Activated CD4-positive, alpha-beta T cell treated with anti-CD3 and anti-CD28 coated beads, Interleukin-2, amount 10 ng/mL, durations not matched to agents 7 days and 5 days (primary cell): ENCODE results near the gene SLC25A21. TPM values are rescaled to one million over a fixed set of nuclear protein-coding genes. Genes with fewer than 3 reads are reported as not detected.

Experiments
- CTCF ChIA-PET: fragments of 350-600 bp; sonication (Branson Sonifier 250); formaldehyde crosslinking; loops from one replicate; lab custom pipeline; 2021; ENCODE audit warnings: antibody characterized with exemption; lab: Charles Lee
- POLR2A ChIA-PET: fragments of 350-600 bp; sonication (Branson Sonifier 250); formaldehyde crosslinking; loops from one replicate; lab custom pipeline; 2021; ENCODE audit warnings: antibody characterized with exemption; lab: Charles Lee
- DNase-seq: peaks from one replicate; pipeline ENCODE4 v3.0.0-alpha.2; 2020
- H3K27ac Mint-ChIP-seq: one replicate; pipeline ENCODE4 v1.8.0; 2021; ENCODE audit warnings: mild to moderate bottlenecking, moderate library complexity, mixed read lengths
- H3K27me3 Mint-ChIP-seq: one replicate; pipeline ENCODE4 v1.8.0; 2021; ENCODE audit warnings: mixed read lengths
- H3K36me3 Mint-ChIP-seq: one replicate; pipeline ENCODE4 v1.8.0; 2021; ENCODE audit warnings: low read depth, mixed read lengths
- H3K4me1 Mint-ChIP-seq: one replicate; pipeline ENCODE4 v1.8.0; 2021; ENCODE audit warnings: mixed read lengths
- H3K4me3 Mint-ChIP-seq: one replicate; pipeline ENCODE4 v1.8.0; 2021; ENCODE audit warnings: mild to moderate bottlenecking, moderate library complexity, mixed read lengths
- H3K9me3 Mint-ChIP-seq: one replicate; pipeline ENCODE4 v1.8.0; 2021; ENCODE audit warnings: mixed read lengths
- total RNA-seq, 2 experiments: library from RNA; stranded (reverse); gene quantifications; one replicate each; pipeline ENCODE4 v1.2.3, GENCODE V29; 2021

SLC25A21 gene
- total RNA-seq, 2 experiments from 2014 or later: not detected

GRCh38 chr14:37035401-37035800 lies 137.0 kb downstream of the SLC25A21 start:
- Mint-ChIP-seq H3K27ac (no peak overlapping the region), H3K9me3 (no peaks in the 10 kb centered on the region), H3K36me3 (no peaks in the 10 kb centered on the region), H3K27me3 (no peaks in the 10 kb centered on the region), H3K4me1 (no peaks in the 10 kb centered on the region), H3K4me3 (no peak overlapping the region)
- ChIA-PET POLR2A (no interaction called here), CTCF (no interaction called here)
- DNase-seq: no peak

- Mint-ChIP-seq H3K4me3 (no peak overlapping the region), H3K4me1 (no peaks in the 10 kb centered on the region), H3K36me3 (no peaks in the 10 kb centered on the region), H3K27ac (no peak overlapping the region), H3K9me3 (no peaks in the 10 kb centered on the region), H3K27me3 (no peaks in the 10 kb centered on the region)
- no peak for DNase-seq
- ChIA-PET POLR2A (no interaction called here), CTCF (no interaction called here)
These were observed 137.8 kb downstream of the SLC25A21 start for GRCh38 chr14:37034410-37035285.

- Mint-ChIP-seq H3K36me3 (no peaks in the 10 kb centered on the region), H3K9me3 (no peaks in the 10 kb centered on the region), H3K4me3 (no peak overlapping the region), H3K27me3 (no peaks in the 10 kb centered on the region), H3K4me1 (no peaks in the 10 kb centered on the region), H3K27ac (no peak overlapping the region)
- ChIA-PET POLR2A (no interaction called here), CTCF (no interaction called here)
- DNase-seq: no peak
These were observed 139.5 kb downstream of the SLC25A21 start for GRCh38 chr14:37032863-37033262.

GRCh38 chr14:37027188-37027824 lies 145.1 kb downstream of the SLC25A21 start:
- ChIA-PET POLR2A (no interaction called here), CTCF (no interaction called here)
- no peak for DNase-seq
- Mint-ChIP-seq H3K9me3 (no peaks in the 10 kb centered on the region), H3K36me3 (no peaks in the 10 kb centered on the region), H3K4me3 (no peak overlapping the region), H3K27me3 (no peaks in the 10 kb centered on the region), H3K4me1 (no peaks in the 10 kb centered on the region), H3K27ac (no peak overlapping the region)

- no peak for DNase-seq
- no peak overlapping the region for H3K4me3 Mint-ChIP-seq
- no peaks in the 10 kb centered on the region for H3K36me3 Mint-ChIP-seq
- ChIA-PET POLR2A (no interaction called here), CTCF (interaction anchor here (0.6 kb wide), 1 partner anchor 21 kb away, joined by 3 read pairs; no protein-coding TSS in a partner anchor)
- H3K27ac Mint-ChIP-seq: no peak overlapping the region
- no peaks in the 10 kb centered on the region for H3K4me1 Mint-ChIP-seq
- H3K27me3 Mint-ChIP-seq: no peaks in the 10 kb centered on the region
- no peaks in the 10 kb centered on the region for H3K9me3 Mint-ChIP-seq
These were observed 148.4 kb downstream of the SLC25A21 start for GRCh38 chr14:37023875-37024565.

- Mint-ChIP-seq H3K9me3 (no peaks in the 10 kb centered on the region), H3K4me3 (no peak overlapping the region), H3K4me1 (no peaks in the 10 kb centered on the region), H3K36me3 (no peaks in the 10 kb centered on the region), H3K27ac (no peak overlapping the region), H3K27me3 (no peaks in the 10 kb centered on the region)
- ChIA-PET CTCF (no interaction called here), POLR2A (no interaction called here)
- no peak for DNase-seq
These were observed 151.0 kb downstream of the SLC25A21 start for GRCh38 chr14:37021390-37021789.

- H3K27ac Mint-ChIP-seq: no peak overlapping the region
- no peak for DNase-seq
- no peaks in the 10 kb centered on the region for H3K27me3 Mint-ChIP-seq
- H3K9me3 Mint-ChIP-seq: no peaks in the 10 kb centered on the region
- no peaks in the 10 kb centered on the region for H3K4me1 Mint-ChIP-seq
- no peak overlapping the region for H3K4me3 Mint-ChIP-seq
- ChIA-PET CTCF (no interaction called here), POLR2A (no interaction called here)
- H3K36me3 Mint-ChIP-seq: no peaks in the 10 kb centered on the region
These were observed 152.9 kb downstream of the SLC25A21 start for GRCh38 chr14:37019488-37019887.

GRCh38 chr14:37018571-37019240 lies 153.7 kb downstream of the SLC25A21 start:
- no peaks in the 10 kb centered on the region for H3K4me1 Mint-ChIP-seq
- ChIA-PET POLR2A (no interaction called here), CTCF (no interaction called here)
- H3K27ac Mint-ChIP-seq: no peak overlapping the region
- no peak overlapping the region for H3K4me3 Mint-ChIP-seq
- no peak for DNase-seq
- H3K9me3 Mint-ChIP-seq: no peaks in the 10 kb centered on the region
- H3K36me3 Mint-ChIP-seq: no peaks in the 10 kb centered on the region
- H3K27me3 Mint-ChIP-seq: no peaks in the 10 kb centered on the region

- H3K9me3 Mint-ChIP-seq: no peaks in the 10 kb centered on the region
- H3K4me1 Mint-ChIP-seq: no peaks in the 10 kb centered on the region
- DNase-seq: no peak
- no peaks in the 10 kb centered on the region for H3K27me3 Mint-ChIP-seq
- POLR2A ChIA-PET: no interaction called here
- CTCF ChIA-PET: no interaction called here
- H3K27ac Mint-ChIP-seq: no peak overlapping the region
- no peak overlapping the region for H3K4me3 Mint-ChIP-seq
- no peaks in the 10 kb centered on the region for H3K36me3 Mint-ChIP-seq
These were observed 159.3 kb downstream of the SLC25A21 start for GRCh38 chr14:37013078-37013477.

GRCh38 chr14:36998686-36999085 lies 173.7 kb downstream of the SLC25A21 start:
- H3K9me3 Mint-ChIP-seq: no peaks in the 10 kb centered on the region
- no peak overlapping the region for H3K27ac Mint-ChIP-seq
- no peaks in the 10 kb centered on the region for H3K27me3 Mint-ChIP-seq
- H3K4me3 Mint-ChIP-seq: no peak overlapping the region
- no peaks in the 10 kb centered on the region for H3K36me3 Mint-ChIP-seq
- ChIA-PET CTCF (no interaction called here), POLR2A (no interaction called here)
- no peak for DNase-seq
- no peaks in the 10 kb centered on the region for H3K4me1 Mint-ChIP-seq

- DNase-seq: no peak
- Mint-ChIP-seq H3K27ac (no peak overlapping the region), H3K4me1 (no peaks in the 10 kb centered on the region)
These were observed 174.6 kb downstream of the SLC25A21 start for GRCh38 chr14:36997843-36998242.

GRCh38 chr14:36996857-36997590 lies 175.4 kb downstream of the SLC25A21 start:
- H3K4me3 Mint-ChIP-seq: no peak overlapping the region
- ChIA-PET POLR2A (no interaction called here), CTCF (no interaction called here)
- no peaks in the 10 kb centered on the region for H3K27me3 Mint-ChIP-seq
- H3K36me3 Mint-ChIP-seq: no peaks in the 10 kb centered on the region
- H3K4me1 Mint-ChIP-seq: no peaks in the 10 kb centered on the region
- no peak overlapping the region for H3K27ac Mint-ChIP-seq
- no peak for DNase-seq
- H3K9me3 Mint-ChIP-seq: no peaks in the 10 kb centered on the region

More at GRCh38 chr14:36997843-36998242, 174.6 kb downstream of the SLC25A21 start:
- H3K36me3 Mint-ChIP-seq: no peaks in the 10 kb centered on the region
- POLR2A ChIA-PET: no interaction called here
- no peaks in the 10 kb centered on the region for H3K27me3 Mint-ChIP-seq
- CTCF ChIA-PET: no interaction called here
- no peaks in the 10 kb centered on the region for H3K9me3 Mint-ChIP-seq
- no peak overlapping the region for H3K4me3 Mint-ChIP-seq
